Measurements from ENCODE around the gene AURKA. TPM values are rescaled to one million over a fixed set of nuclear protein-coding genes. Genes with fewer than 3 reads are reported as not detected.
A peak's percentile ranks its signal among the peaks of the same experiment; 100 is the strongest.
"Not testable (repeated sequence)": the region's sequence is repeated elsewhere in the genome, so short reads cannot be mapped to it uniquely, and the experiment has no call there.

AURKA gene
- total and polyA plus RNA-seq, 11 donors = 2.2 to 19.5 (median 6.3) TPM

- Histone ChIP-seq H3K9me3 (no peaks in the 10 kb centered on the region), H3K27ac (no peak overlapping the region), H3K4me1 (peaks cover 0 to 8% (median 1%) of the 10 kb centered on the region in 12 donors), H3K4me3 (peak overlapping the region in 1 of 12 donors; percentile 22), H3K27me3 (peaks cover 4 to 69% (median 23%) of the 10 kb centered on the region in 9 donors), H3K36me3 (no peaks in the 10 kb centered on the region)
- ATAC-seq (peak in 3 of 4 donors; percentile 54 to 71 (median 70)), DNase-seq (peak in 4 of 5 donors; percentile 15 to 37 (median 32))
- WGBS, 4 donors = 2% methylated on average over 36 to 41 of the region's 41 CpGs
- TF ChIP-seq CTCF (IDR thresholded peaks at IDR 0.05) (peak; percentile 37 to 67 (median 54)), POLR2A (IDR thresholded peaks at IDR 0.05) (no peak)
- intact Hi-C loops (cut with DNase I) = loop anchor here in 3 of 10 donors (5.0 to 10.0 kb wide), 3 partner anchors 139 to 1662 kb away; no protein-coding TSS in a partner anchor
Observed at GRCh38 chr20:56343861-56344381, 48.1 kb downstream of the AURKA start.

GRCh38 chr20:56342783-56343182 lies 49.2 kb downstream of the AURKA start:
- 71 to 83% (median 78%) methylated on average over 3 of the region's 3 CpGs for WGBS, 4 donors

GRCh38 chr20:56336709-56337108 lies 55.3 kb downstream of the AURKA start:
- DNase-seq; intact Hi-C loops (cut with DNase I); H3K4me1 ChIP-seq; H3K4me3 ChIP-seq; ATAC-seq; H3K36me3 ChIP-seq; H3K9me3 ChIP-seq; H3K27ac ChIP-seq: not testable (repeated sequence)
- WGBS, 4 donors = 59 to 79% (median 70%) methylated on average over 7 to 8 of the region's 8 CpGs
- peaks cover 0 to 28% (median 0%) of the 10 kb centered on the region in 9 donors for H3K27me3 ChIP-seq

More at GRCh38 chr20:56342783-56343182, 49.2 kb downstream of the AURKA start:
- TF ChIP-seq CTCF (IDR thresholded peaks at IDR 0.05) (no peak), POLR2A (IDR thresholded peaks at IDR 0.05) (no peak)
- no peak overlapping the region for H3K4me3 ChIP-seq
- DNase-seq (no peak), ATAC-seq (no peak)
- peaks cover 4 to 70% (median 23%) of the 10 kb centered on the region in 9 donors for H3K27me3 ChIP-seq
- H3K4me1 ChIP-seq = peaks cover 0 to 8% (median 1%) of the 10 kb centered on the region in 12 donors
- H3K27ac ChIP-seq = no peak overlapping the region
- no peaks in the 10 kb centered on the region for H3K9me3 ChIP-seq
- intact Hi-C loops (cut with DNase I) = loop anchor here in 3 of 10 donors (5.0 to 10.0 kb wide), 3 partner anchors 138 to 1660 kb away; no protein-coding TSS in a partner anchor
- H3K36me3 ChIP-seq = no peaks in the 10 kb centered on the region

- H3K9me3 ChIP-seq = no peaks in the 10 kb centered on the region
- WGBS, 4 donors = 28 to 53% (median 44%) methylated on average over 5 of the region's 5 CpGs
- intact Hi-C loops (cut with DNase I) = no loop called here
- H3K4me3 ChIP-seq = no peak overlapping the region
- no peak for ATAC-seq
- no peak overlapping the region for H3K27ac ChIP-seq
- TF ChIP-seq CTCF (IDR thresholded peaks at IDR 0.05) (no peak), POLR2A (IDR thresholded peaks at IDR 0.05) (no peak)
- H3K27me3 ChIP-seq = peaks cover 0 to 18% (median 0%) of the 10 kb centered on the region in 9 donors
- H3K36me3 ChIP-seq = no peaks in the 10 kb centered on the region
- H3K4me1 ChIP-seq = no peaks in the 10 kb centered on the region
- DNase-seq = no peak
Observed at GRCh38 chr20:56328861-56329260, 63.2 kb downstream of the AURKA start.

GRCh38 chr20:56324806-56325205 lies 67.2 kb downstream of the AURKA start:
- H3K4me1 ChIP-seq = no peaks in the 10 kb centered on the region
- intact Hi-C loops (cut with DNase I) = no loop called here
- H3K27ac ChIP-seq = no peak overlapping the region

More at GRCh38 chr20:56324806-56325205, 67.2 kb downstream of the AURKA start:
- no peak overlapping the region for H3K4me3 ChIP-seq
- DNase-seq = no peak
- peaks cover 0 to 18% (median 0%) of the 10 kb centered on the region in 9 donors for H3K27me3 ChIP-seq
- TF ChIP-seq CTCF (IDR thresholded peaks at IDR 0.05) (no peak), POLR2A (IDR thresholded peaks at IDR 0.05) (no peak)
- ATAC-seq = no peak
- no peaks in the 10 kb centered on the region for H3K36me3 ChIP-seq
- no peaks in the 10 kb centered on the region for H3K9me3 ChIP-seq
